IPS-18a (cell line): ENCODE results near the gene DYNLT4.
"Not testable (repeated sequence)": the region's sequence is repeated elsewhere in the genome, so short reads cannot be mapped to it uniquely, and the experiment has no call there.

Experiments
- H3K27ac ChIP-seq: one replicate; pipeline ENCODE4 v1.5.1; 2013; ENCODE audit warnings: low read length
- H3K27me3 ChIP-seq: one replicate; pipeline ENCODE4 v1.6.1; 2013; ENCODE audit warnings: mild to moderate bottlenecking, low read length; ENCODE audit not compliant: control insufficient read depth, insufficient read depth
- H3K36me3 ChIP-seq: one replicate; pipeline ENCODE4 v1.6.1; 2013; ENCODE audit warnings: low read depth, low read length; ENCODE audit not compliant: control insufficient read depth
- H3K4me1 ChIP-seq: one replicate; pipeline ENCODE4 v1.6.1; 2013; ENCODE audit warnings: low read depth, low read length; ENCODE audit not compliant: control insufficient read depth
- H3K4me3 ChIP-seq: one replicate; pipeline ENCODE4 v1.5.1; 2013; ENCODE audit warnings: low read length
- H3K9ac ChIP-seq: one replicate; pipeline ENCODE4 v1.6.1; 2013; ENCODE audit warnings: mild to moderate bottlenecking, low read length, moderate library complexity
- H3K9me3 ChIP-seq: one replicate; pipeline ENCODE4 v1.6.1; 2013; ENCODE audit warnings: low read depth, low read length; ENCODE audit not compliant: control insufficient read depth

The DYNLT4 gene

DNA sequence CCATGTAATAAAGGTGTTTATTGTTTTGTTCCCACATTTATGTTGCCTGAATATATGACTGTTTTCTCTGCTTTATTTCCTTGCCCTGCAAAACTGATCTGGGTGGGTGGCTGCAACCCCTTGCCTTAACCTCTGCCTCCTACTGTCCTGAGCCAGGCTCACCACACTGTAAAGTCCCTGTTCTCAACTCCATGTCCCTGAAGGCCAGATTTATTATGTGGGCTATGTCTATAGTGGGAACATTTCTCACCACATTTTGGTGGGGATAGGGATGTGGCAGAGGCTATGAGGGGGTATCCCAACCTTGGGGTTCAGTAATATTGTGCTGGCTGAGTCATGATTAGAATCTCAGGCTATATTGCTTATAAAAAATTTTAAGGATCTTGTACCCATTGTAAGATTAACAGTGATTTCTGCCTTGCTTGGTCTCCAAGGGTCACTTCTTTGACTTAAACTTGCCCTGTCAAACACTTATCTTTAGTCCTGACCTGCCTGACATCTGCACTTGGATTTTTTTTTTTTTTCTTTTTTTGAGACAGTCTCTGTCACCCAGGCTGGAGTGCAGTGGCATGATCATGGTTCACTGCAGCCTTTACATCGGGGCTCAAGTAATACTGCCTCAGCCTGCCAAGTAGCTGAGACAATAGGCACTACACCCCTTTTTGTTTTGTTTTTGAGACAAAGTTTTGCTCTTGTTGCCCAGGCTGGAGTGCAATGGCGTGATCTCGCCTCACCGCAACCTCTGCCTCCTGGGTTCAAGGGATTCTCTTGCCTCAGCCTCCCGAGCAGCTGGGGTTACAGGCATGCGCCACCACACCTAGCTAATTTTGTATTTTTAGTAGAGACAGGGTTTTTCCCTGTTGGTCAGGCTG lies 28.2 kb downstream of the DYNLT4 start:
- Histone ChIP-seq H3K36me3 (peaks cover 36% of the 10 kb centered on the region), H3K4me3 (no peak overlapping the region), H3K27me3 (no peaks in the 10 kb centered on the region), H3K9ac (no peak overlapping the region), H3K27ac (no peak overlapping the region), H3K4me1 (peaks cover 8% of the 10 kb centered on the region), H3K9me3 (no peaks in the 10 kb centered on the region)

DNA sequence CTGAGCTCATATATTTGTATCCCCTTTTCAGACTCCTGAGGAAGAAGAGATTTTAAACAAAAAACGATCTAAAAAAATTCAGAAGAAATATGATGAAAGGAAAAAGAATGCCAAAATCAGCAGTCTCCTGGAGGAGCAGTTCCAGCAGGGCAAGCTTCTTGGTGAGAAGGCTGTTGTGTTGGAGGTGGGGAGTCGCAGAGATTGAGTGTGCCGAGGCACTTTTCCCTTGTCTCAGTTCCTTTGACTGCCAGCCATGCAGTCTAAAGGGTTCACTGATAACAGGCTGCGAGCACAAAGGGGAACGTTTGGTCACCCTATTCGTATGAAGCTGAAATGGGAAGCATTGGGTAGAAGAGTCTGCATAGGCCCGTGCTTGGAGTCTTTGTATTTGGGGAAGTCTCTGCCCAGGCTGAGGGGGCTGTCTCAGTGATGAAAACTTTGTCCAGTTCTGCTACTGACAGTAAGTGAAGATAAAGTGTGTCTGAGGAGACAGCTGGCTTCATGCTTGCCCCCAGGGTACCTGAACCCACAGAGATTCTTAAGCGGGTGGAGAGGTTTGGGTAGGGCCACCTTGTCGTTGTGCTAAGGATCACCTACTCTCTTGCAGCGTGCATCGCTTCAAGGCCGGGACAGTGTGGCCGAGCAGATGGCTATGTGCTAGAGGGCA lies 29.0 kb downstream of the DYNLT4 start:
- Histone ChIP-seq H3K9ac (no peak overlapping the region), H3K4me1 (peaks cover 3% of the 10 kb centered on the region), H3K27ac (no peak overlapping the region), H3K9me3 (no peaks in the 10 kb centered on the region), H3K27me3 (no peaks in the 10 kb centered on the region), H3K4me3 (peak overlapping the region; percentile 98), H3K36me3 (peaks cover 36% of the 10 kb centered on the region)

DNA sequence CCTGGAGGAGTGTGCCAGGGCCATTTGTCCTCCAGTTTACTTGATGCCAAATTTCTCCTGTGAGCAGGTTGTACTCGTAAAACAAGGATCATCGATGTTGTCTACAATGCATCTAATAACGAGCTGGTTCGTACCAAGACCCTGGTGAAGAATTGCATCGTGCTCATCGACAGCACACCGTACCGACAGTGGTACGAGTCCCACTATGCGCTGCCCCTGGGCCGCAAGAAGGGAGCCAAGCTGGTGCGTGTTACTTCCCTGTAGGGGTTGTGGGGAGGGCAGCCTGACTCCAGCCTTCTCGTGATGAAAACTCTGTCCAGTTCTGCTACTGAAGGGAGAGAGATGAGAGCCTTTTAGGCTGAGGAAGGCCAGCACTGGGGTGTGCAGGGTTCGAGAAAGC lies 29.6 kb downstream of the DYNLT4 start:
- Histone ChIP-seq H3K27me3 (no peaks in the 10 kb centered on the region), H3K4me3 (peak overlapping the region; percentile 98), H3K36me3 (peaks cover 36% of the 10 kb centered on the region), H3K9me3 (no peaks in the 10 kb centered on the region), H3K27ac (no peak overlapping the region), H3K4me1 (peaks cover 3% of the 10 kb centered on the region), H3K9ac (no peak overlapping the region)

DNA sequence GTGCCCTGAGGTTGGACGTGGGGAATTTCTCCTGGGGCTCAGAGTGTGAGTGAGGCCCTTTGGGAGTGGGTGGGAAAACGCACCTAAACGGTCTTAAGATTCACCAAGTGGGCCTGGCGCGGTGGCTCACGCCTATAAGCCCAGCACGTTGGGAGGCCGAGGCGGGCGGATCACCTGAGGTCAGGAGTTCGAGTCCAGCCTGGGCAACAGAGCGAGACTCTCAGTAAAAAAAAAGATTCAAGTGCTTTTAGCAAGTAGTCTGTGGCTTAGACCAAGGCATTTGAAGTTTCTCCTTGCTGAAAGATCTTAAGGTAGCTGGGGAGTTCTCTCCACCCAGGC lies 30.5 kb downstream of the DYNLT4 start:
- peaks cover 3% of the 10 kb centered on the region for H3K4me1 ChIP-seq
- H3K4me3 ChIP-seq = peak overlapping the region; percentile 98
- H3K9me3 ChIP-seq = no peaks in the 10 kb centered on the region
- H3K27ac ChIP-seq = no peak overlapping the region
- peak overlapping the region; percentile 98 for H3K9ac ChIP-seq
- peaks cover 36% of the 10 kb centered on the region for H3K36me3 ChIP-seq
- no peaks in the 10 kb centered on the region for H3K27me3 ChIP-seq

DNA sequence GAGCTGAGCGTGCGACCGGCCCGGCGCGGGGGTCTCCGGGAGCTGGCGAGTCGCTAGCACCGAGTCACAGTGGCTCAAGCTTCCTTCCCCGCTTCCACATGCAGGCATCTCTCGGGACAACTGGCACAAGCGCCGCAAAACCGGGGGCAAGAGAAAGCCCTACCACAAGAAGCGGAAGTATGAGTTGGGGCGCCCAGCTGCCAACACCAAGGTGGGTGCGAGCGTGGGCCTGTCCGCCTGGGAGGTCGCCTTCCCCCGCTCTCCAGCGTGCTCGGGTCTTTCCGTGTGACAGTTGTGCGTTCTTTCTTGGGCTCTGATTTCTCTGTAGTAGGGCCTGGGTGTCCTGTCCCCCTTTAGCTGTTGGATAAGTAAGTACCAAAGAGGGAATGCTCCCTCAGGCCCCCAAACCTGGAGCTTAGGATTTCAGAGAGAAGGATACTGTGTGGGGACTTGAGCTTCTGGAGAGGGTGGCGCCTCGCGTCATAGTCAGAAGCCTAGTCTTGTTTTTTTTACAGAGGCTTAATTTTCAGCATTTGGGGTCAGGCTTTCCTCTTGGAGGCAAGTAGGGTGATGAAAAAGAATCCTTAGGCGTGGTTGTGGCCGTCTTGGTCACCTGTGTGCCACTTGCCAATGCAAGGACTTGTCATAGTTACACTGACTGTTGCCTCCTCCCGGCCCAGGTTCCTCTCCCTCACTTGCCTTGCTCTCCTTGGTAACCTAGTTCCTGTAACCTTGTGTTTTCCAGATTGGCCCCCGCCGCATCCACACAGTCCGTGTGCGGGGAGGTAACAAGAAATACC lies 31.0 kb downstream of the DYNLT4 start:
- H3K4me1 ChIP-seq = peaks cover 3% of the 10 kb centered on the region
- peak overlapping the region; percentile 98 for H3K4me3 ChIP-seq
- H3K27ac ChIP-seq = peak overlapping the region; percentile 72
- peak overlapping the region; percentile 98 for H3K9ac ChIP-seq
- H3K9me3 ChIP-seq = no peaks in the 10 kb centered on the region
- H3K36me3 ChIP-seq = peaks cover 36% of the 10 kb centered on the region
- no peaks in the 10 kb centered on the region for H3K27me3 ChIP-seq

DNA sequence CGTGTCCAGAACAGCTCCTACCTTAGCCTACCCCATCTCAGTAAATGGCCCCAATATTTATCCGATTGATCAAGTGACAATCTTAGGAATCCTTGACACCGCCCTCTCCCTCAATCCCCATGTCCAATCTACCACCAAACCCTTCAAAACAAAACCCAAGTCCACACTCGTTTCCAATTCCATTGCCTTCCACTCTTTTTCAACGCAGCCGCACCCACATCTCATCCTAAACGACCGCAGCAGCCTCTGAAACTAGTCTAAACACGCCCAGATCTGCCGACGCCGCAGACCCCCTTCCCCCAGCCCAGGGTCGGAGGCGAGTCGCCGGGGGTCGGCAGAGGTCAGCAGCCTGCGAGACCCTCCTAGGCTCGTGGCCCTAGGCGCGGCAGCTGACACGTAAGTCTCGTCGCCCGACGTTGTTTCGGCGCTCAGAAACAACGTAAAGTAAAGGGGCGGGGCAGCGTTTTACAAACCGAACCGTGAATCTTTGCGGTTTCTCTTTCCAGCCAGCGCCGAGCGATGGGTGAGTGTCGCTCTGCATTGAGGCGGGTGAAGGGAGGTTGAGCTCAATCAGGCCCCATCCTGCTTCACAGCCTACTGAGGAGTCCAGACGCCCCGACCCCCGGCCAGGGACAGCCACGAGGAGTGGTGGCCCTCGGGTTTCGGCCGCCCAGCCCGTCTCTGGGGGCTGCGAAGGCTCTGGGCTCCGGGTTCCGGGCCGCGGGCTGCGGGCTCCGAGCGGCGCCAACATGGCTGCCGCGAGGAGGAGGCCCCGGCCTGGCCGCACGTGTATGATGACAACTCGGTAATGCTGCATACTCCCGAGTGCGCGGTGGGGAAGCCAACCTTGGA lies 31.8 kb downstream of the DYNLT4 start, which contains the start of gene RPS8:
RPS8 (plus strand) TSS at position 463 of the 852 bp plus-strand sequence; CDS start at position 520, 57 bp downstream.
- Histone ChIP-seq H3K9me3 (no peaks in the 10 kb centered on the region), H3K27me3 (no peaks in the 10 kb centered on the region), H3K4me3 (peak within 1 kb of the TSS; percentile 98), H3K4me1 (peaks cover 3% of the 10 kb centered on the region), H3K9ac (peak within 1 kb of the TSS; percentile 98), H3K36me3 (peaks cover 36% of the 10 kb centered on the region), H3K27ac (peak within 1 kb of the TSS; percentile 85)

DNA sequence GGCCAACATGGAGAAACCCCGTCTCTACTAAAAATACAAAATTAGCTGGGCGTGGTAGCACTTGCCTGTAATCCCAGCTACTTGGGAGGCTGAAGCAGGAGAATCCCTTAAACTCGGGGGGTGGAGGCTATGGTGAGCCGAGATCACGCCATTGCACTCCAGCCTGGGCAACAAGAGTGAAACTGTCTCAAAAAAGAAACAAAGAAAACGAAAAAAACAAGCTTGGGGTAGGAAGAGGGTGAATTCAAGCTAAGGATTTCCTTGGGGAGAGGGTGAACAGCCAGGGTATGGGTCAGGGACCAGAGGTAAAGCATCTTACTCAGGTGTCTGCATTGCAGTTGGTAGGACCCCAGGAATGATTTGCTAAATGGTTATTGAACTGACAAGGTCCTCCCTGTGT lies 40.7 kb downstream of the DYNLT4 start:
- not testable (repeated sequence) for H3K9ac ChIP-seq, H3K9me3 ChIP-seq, H3K27me3 ChIP-seq, H3K27ac ChIP-seq, H3K4me3 ChIP-seq, H3K4me1 ChIP-seq
- H3K36me3 ChIP-seq = peaks cover 49% of the 10 kb centered on the region

DNA sequence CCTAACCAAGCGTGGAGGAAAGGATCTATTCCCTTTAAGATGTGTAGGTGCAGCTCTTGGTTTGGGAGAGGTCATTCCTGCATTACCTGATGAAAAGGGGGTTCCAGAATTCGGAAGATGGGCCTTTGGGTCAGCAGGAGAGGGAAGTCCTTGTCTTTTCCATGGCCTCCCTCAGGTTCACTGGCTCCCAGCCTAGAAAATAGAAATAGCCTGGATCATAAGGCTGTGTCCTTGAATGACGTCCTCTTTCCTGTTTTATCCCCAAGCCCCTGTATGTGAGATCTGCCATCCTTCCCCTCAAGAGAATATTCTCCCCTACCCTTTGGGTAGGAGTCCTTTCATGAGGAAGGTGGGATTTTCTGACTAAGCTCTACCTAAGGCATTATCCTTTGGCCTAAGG lies 46.3 kb downstream of the DYNLT4 start:
- Histone ChIP-seq H3K4me3 (no peak overlapping the region), H3K27me3 (no peaks in the 10 kb centered on the region), H3K9ac (no peak overlapping the region), H3K4me1 (no peaks in the 10 kb centered on the region), H3K27ac (no peak overlapping the region), H3K36me3 (peaks cover 80% of the 10 kb centered on the region), H3K9me3 (no peaks in the 10 kb centered on the region)

DNA sequence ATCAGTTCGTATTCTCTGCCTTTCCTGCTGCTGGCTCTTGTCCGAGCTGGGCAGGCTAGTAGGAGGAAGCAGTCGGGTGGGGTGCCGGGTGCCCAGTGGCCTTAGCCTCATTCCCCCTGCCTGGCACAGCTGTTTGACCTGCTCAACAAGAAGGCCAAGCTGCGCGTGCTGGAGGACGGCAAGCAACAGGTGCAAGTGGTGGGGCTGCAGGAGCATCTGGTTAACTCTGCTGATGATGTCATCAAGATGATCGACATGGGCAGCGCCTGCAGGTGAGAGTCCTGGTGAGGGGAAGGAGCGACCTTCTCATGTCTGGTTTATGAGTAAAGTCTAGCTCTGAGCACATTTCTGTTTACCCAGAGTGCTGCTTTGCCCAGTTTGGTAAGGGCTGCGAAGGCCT lies 48.1 kb downstream of the DYNLT4 start:
- no peak overlapping the region for H3K27ac ChIP-seq
- H3K9me3 ChIP-seq = no peaks in the 10 kb centered on the region
- H3K4me1 ChIP-seq = no peaks in the 10 kb centered on the region
- H3K9ac ChIP-seq = no peak overlapping the region
- H3K27me3 ChIP-seq = no peaks in the 10 kb centered on the region
- no peak overlapping the region for H3K4me3 ChIP-seq
- H3K36me3 ChIP-seq = peaks cover 92% of the 10 kb centered on the region

DNA sequence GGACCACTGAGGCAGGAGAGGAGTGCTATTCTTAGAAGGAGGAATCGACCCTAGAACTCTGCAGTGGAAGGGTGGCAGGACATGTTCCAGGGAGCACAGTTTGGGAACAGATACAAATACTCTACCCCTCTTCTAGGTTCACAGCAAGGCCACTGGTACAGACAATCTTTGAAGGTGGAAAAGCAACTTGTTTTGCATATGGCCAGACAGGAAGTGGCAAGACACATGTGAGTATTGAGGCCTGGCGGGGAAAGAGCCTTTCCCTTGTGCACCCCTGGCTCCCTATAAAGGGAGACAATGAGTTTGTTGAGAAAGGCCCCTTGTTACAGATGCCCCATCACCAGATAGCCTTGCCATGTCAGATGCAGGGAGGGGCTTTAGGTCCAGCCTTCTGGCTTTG lies 49.7 kb downstream of the DYNLT4 start:
- Histone ChIP-seq H3K9ac (no peak overlapping the region), H3K27me3 (no peaks in the 10 kb centered on the region), H3K4me3 (no peak overlapping the region), H3K27ac (no peak overlapping the region), H3K36me3 (peaks cover 93% of the 10 kb centered on the region), H3K4me1 (no peaks in the 10 kb centered on the region), H3K9me3 (no peaks in the 10 kb centered on the region)
